Measurements from ENCODE around the gene SNAPIN. TPM values are rescaled to one million over a fixed set of nuclear protein-coding genes. Genes with fewer than 3 reads are reported as not detected.

SNAPIN gene
- total RNA-seq, 4 donors from 2014 or later: 40.2 to 62.2 (median 54.8) TPM

DNA sequence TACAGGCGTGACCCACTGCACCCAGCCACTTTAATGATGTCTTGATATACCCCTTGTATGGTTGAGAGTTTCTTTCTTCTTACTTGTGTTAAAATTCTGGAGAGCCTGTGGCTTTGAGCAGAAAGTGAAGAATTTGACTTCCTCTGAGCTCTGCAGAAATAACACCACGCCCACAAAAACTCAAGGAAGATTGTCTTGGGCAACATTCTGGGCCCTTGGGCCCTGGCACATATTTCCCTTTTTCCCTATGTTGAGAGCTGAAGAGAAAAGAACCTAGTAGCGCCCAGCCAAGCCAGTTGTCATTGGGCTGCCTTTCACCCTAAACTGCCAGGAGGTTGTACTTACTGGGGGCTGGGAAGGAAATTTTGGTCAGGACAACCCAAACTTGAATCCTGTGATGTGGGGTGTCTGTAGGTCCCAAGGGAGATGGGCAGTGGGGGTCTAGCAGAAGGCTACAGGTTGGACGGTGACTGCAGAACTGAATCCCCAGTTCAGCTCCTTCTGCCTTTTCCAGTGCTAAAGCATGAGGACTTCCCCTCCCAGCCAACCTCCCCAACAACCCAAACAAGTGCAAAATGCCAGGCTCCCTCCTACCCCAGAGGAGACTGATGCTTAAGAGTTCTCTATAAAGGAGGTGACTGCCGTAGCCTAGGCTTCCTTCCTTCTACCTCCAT lies 11.7 kb upstream of the SNAPIN start:
- TF ChIP-seq, protein P1, sequence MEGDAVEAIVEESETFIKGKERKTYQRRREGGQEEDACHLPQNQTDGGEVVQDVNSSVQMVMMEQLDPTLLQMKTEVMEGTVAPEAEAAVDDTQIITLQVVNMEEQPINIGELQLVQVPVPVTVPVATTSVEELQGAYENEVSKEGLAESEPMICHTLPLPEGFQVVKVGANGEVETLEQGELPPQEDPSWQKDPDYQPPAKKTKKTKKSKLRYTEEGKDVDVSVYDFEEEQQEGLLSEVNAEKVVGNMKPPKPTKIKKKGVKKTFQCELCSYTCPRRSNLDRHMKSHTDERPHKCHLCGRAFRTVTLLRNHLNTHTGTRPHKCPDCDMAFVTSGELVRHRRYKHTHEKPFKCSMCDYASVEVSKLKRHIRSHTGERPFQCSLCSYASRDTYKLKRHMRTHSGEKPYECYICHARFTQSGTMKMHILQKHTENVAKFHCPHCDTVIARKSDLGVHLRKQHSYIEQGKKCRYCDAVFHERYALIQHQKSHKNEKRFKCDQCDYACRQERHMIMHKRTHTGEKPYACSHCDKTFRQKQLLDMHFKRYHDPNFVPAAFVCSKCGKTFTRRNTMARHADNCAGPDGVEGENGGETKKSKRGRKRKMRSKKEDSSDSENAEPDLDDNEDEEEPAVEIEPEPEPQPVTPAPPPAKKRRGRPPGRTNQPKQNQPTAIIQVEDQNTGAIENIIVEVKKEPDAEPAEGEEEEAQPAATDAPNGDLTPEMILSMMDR (IDR thresholded peaks at IDR 0.05): no peak
- no peak for ATAC-seq (ENCODE audit: low FRiP score)
- no peak for DNase-seq (ENCODE audit: low spot score)

DNA sequence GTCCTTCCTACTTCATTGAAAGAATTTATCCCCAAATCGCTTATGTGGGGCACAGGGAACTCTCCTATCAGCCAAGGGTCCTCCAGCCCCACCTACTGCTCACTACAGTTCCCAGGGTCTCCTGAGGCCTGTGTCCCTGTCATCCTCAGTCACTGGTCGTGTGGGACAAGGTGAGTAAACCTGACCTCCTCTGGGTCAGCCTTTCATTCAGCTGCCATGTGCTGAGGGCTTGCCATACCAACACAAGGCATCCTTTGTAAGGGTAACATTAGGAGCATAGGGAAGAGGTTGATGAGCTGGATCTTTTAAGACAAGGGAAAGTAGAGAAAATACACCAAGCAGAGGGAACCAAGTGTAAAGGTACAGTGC lies 11.2 kb upstream of the SNAPIN start:
- DNase-seq (ENCODE audit: low spot score) (no peak), ATAC-seq (ENCODE audit: low FRiP score) (no peak)
- TF ChIP-seq, protein P1 (IDR thresholded peaks at IDR 0.05): no peak

DNA sequence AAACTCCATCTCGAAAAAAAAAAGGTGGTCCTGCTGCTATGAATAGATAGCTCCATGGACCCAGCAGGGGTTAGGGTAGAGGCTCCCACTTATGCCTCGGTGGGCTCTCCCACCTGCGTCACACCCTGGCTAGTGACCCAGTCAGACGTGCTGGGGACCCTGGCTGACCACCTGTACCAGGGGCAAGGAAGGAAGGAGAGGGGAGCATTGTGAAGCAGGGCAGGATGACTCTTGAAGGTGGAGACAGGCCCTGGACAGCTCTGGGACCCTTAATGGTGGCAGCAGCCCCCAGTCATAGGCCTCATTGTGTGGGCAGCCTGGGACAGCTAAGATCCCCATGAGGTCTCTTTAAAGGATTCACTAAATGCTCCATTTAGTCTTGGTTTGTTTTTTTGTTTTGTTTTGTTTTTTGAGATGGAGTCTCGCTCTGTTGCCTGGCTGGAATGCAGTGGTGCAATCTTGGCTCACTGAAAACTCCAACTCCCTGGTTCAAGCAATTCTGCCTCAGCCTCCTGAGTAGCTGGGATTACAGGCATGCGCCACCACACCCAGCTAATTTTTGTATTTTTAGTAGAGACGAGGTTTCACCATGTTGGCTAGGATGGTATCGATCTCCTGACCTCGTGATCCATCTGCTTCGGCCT lies 10.4 kb upstream of the SNAPIN start:
- ATAC-seq (ENCODE audit: low FRiP score): no peak
- no peak for DNase-seq (ENCODE audit: low spot score)
- TF ChIP-seq, protein P1 (IDR thresholded peaks at IDR 0.05): no peak

DNA sequence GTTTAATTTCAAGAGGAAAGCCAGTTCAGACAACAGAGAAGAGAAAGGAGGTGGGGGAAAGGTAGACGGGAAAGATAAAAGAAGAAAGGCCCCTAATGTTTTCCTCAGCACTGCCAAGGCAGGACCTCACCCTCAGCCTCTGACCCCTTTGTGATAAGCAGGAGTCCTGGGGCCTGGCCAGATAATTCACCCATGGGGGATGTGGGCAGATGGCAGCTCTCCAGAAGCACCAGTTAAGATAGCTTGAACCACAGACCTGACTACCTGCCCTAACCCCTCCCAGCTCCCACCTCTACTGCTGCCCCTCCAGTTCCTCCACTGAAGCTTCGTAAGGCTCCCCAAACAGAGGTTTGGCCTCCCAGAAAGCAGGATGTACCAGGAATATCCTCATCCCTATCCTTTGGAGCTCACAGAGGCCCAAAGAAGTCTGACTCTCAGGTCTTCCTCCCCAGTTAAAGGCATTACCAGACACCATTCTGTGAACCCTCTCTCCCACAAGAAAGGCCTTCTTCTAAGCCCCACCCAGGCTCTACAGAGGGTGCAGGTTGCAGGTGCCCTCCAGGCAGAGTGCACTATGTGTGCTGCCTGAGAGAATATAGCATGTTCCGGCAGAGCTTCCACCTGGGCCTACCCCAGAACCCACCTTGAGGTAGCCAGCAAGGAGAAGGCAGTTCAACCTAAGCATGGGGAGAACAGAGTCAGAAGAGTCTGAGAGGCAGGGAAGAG lies 9.2 kb upstream of the SNAPIN start:
- TF ChIP-seq, protein P1 (IDR thresholded peaks at IDR 0.05): no peak
- no peak for ATAC-seq (ENCODE audit: low FRiP score)
- no peak for DNase-seq (ENCODE audit: low spot score)

DNA sequence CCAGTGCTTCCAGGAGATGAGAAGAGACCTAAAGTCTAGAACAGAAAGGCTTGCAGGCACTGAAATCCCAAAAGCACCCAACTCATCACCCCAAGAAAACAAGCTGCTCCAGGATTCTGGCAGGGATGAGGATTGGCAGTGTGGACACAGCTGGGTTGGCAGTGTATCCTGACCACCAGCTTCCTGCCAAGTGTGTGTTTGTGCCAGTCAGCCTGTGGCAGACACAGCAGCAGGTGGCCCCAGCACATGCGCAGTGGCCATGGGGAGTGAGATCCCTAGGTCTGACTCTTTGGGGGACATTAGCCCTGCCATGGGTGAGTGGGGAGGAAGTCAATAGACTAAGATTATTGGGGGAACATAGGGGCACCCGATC lies 8.7 kb upstream of the SNAPIN start:
- no peak for ATAC-seq (ENCODE audit: low FRiP score)
- DNase-seq (ENCODE audit: low spot score): no peak
- TF ChIP-seq, protein P1 (IDR thresholded peaks at IDR 0.05): no peak

DNA sequence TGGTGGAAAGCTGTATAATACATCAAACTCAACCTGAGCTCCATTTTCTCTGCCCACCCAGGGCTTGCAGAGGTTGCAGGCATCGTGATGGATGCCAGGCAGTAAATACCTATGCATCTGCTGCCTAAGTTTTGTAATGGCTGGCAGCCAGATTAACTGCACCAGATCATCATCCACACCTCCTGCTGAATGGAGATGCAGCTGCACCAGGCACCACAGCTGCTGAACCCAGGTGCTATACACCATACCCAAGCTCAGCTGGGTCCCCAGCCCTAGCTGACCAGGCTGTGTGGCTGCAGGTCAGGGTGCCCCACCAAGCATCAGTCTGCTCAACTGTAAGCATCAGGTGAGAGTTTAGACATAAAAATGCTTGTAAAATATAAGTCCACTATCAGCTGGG lies 6.7 kb upstream of the SNAPIN start:
- no peak for DNase-seq (ENCODE audit: low spot score)
- TF ChIP-seq, protein P1 (IDR thresholded peaks at IDR 0.05): no peak
- no peak for ATAC-seq (ENCODE audit: low FRiP score)
